Neural progenitor cell (in vitro differentiated cells): ENCODE data around the gene ALK.

Experiments used
- EZH2 ChIP-seq: fragments of 200-600 bp; sonication (generic); IDR thresholded peaks from 2 replicates; pipeline ENCODE4 v1.6.1; 2017; ENCODE audit warnings: antibody characterized with exemption, mild to moderate bottlenecking, moderate library complexity
- EZH2phosphoT487 ChIP-seq: fragments of 200-600 bp; sonication (generic); IDR thresholded peaks from 2 replicates; pipeline ENCODE4 v1.6.1; 2017; ENCODE audit warnings: antibody characterized with exemption
- TF ChIP-seq, protein P1 (sequence below): fragments of 200-600 bp; sonication (generic); IDR thresholded peaks from 2 replicates; pipeline ENCODE4 v1.5.1; 2017; ENCODE audit warnings: antibody characterized with exemption, mild to moderate bottlenecking

DNA sequence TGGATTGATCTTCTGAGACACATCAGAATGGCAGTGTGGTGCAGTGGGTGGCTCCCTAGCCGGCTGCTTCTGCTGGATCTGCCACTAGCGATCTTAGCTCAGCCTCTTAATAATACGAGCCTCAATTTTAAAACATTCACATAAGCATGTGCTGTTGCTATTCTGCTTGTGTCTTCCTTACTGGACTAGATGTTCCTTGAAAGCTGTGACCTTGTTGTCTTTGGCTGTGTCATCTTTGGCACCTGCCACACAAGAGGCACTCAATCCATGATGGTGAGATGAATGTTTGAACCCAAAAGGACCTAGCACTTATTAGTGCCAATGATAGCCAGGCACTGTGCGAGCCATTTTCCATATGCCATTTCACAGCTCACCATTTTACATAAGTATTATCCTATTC is 393.0 kb downstream of the ALK start:
- TF ChIP-seq, protein P1, sequence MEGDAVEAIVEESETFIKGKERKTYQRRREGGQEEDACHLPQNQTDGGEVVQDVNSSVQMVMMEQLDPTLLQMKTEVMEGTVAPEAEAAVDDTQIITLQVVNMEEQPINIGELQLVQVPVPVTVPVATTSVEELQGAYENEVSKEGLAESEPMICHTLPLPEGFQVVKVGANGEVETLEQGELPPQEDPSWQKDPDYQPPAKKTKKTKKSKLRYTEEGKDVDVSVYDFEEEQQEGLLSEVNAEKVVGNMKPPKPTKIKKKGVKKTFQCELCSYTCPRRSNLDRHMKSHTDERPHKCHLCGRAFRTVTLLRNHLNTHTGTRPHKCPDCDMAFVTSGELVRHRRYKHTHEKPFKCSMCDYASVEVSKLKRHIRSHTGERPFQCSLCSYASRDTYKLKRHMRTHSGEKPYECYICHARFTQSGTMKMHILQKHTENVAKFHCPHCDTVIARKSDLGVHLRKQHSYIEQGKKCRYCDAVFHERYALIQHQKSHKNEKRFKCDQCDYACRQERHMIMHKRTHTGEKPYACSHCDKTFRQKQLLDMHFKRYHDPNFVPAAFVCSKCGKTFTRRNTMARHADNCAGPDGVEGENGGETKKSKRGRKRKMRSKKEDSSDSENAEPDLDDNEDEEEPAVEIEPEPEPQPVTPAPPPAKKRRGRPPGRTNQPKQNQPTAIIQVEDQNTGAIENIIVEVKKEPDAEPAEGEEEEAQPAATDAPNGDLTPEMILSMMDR, result no peak
- no peak for TF ChIP-seq EZH2
- TF ChIP-seq EZH2phosphoT487, result no peak
